GM21447 (cell line): ENCODE results near the gene TAF7.
A peak's percentile ranks its signal among the peaks of the same experiment; 100 is the strongest.
"Not testable (repeated sequence)": the region's sequence is repeated elsewhere in the genome, so short reads cannot be mapped to it uniquely, and the experiment has no call there.

Experiments used
- ATAC-seq: cut with Tn5 transposase; IDR thresholded peaks from one replicate; pipeline ENCODE4 v1.9.1; 2021; ENCODE audit not compliant: unreplicated experiment

TAF7 gene, protein sequence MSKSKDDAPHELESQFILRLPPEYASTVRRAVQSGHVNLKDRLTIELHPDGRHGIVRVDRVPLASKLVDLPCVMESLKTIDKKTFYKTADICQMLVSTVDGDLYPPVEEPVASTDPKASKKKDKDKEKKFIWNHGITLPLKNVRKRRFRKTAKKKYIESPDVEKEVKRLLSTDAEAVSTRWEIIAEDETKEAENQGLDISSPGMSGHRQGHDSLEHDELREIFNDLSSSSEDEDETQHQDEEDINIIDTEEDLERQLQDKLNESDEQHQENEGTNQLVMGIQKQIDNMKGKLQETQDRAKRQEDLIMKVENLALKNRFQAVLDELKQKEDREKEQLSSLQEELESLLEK

DNA sequence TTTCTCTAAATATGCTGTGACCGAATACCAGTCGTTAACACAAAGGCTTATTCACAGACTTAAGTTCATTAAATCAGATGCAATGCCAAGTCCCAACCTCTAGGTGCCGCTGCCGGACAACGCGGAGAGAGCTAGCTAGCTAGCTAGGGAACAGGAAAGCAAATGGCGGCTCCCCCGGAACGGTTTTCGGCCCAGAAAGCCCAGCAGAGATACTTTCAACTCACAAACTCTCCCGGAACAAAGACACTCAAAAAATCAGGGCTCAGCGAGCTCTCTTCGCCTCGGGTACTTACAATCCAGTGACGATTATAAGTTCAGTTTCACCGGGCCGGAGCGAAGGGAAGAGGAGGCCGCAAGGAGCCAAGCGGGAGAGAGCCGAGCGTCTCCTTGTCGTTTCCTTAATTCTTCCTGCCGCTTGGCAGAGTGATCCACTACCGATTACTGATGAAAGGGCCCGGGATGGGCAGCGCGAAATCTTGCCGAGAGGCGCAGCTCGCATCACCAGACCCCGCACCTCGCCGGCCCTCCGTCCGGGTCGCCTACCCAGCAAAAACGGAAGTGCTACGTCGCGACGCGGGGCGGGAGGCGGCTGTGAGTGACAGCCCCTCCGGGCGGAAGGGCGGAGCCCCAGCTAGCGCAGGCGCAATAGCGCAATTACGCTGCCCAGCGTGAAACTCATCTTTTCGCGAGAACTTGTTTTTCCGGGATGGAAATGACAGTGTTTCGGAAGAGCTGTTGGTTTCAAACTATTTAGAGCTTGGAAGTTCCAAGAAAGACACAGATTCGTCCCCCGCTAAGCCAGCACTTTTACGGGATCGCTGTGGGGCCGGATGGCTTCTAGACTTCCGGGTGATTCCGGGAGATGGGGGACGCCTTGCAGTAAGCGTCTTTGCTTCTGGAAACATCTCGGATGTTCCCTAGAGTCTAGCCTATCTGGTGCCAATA, at the start of gene TAF7:
Gene TAF7 (minus strand): TSS at position 560 of the 945 bp plus-strand sequence. CDS start 740 bp downstream, outside the sequence.
- ATAC-seq, result peak; percentile 91

DNA sequence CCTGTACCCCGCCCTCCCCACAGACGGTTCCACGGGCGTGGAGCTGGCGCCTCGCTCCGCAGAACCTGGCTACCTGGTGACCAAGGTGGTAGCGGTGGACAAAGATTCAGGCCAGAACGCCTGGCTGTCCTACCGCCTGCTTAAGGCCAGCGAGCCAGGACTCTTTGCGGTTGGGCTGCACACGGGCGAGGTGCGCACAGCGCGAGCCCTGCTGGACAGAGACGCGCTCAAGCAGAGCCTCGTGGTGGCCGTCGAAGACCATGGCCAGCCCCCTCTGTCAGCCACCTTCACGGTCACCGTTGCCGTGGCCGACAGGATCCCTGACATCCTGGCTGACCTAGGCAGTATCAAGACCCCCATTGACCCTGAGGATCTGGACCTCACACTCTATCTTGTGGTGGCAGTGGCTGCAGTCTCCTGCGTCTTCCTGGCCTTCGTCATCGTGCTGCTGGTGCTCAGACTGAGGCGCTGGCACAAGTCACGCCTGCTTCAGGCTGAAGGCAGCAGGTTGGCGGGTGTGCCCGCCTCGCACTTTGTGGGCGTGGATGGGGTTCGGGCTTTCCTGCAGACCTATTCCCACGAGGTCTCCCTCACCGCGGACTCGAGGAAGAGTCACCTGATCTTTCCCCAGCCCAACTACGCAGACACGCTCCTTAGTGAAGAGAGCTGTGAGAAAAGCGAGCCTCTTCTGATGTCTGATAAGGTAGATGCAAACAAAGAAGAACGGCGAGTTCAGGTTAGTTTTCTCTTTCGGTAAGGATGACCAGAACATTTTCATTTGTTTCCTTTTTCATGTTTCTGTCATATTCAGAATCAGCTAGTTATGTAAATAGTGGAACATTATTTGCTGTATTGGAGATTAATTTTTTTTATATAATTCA, 45.7 kb upstream of the TAF7 start:
- no peak for ATAC-seq

DNA sequence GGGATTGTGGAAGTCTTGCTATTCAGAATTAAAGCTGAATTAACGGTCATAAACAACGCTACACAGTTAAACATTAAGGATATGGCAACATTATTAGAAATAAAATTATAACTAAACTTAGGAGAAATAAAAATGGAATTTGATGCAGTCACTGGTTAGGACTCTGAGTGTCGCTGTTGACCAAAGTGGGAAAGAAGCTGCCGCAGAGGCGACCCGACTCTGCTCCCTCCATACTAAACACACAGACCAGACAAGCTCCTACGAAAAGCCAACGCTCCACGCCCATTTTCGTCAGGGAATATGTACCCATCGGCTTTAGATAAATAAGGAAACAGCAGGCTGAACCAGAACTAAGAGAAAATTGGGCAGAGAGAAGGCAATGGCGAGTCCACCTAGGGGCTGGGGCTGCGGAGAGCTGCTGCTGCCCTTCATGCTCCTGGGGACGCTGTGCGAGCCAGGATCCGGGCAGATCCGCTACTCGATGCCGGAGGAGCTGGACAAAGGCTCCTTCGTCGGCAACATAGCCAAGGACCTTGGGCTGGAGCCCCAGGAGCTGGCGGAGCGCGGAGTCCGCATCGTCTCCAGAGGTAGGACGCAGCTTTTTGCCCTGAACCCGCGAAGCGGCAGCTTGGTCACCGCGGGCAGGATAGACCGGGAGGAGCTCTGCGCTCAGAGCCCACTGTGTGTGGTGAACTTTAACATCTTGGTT, 43.5 kb upstream of the TAF7 start, which contains the start of gene PCDHGA5:
Gene PCDHGA5 (plus strand): TSS at position 211 of the 709 bp plus-strand sequence. CDS start 169 bp downstream, at position 380.
- ATAC-seq, result no peak

DNA sequence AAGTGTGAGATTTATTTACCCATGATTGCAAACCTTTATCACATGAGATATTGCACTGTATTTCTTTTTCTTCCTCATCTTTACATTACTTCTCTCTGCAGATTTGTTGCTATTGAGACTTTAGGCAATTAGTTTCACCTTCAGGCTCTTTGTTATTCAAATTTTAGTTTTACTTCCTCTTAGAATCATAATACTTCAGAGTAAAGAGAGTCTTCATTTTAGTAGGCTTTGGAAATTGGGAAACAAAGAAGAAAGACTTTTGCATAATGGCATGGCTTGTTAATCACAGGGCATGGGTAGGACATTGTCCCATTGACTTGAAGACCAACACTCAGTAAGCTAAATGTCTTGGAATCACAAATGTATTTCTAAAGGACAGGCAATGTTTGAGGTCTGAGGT, 42.1 kb upstream of the TAF7 start:
- no peak for ATAC-seq

DNA sequence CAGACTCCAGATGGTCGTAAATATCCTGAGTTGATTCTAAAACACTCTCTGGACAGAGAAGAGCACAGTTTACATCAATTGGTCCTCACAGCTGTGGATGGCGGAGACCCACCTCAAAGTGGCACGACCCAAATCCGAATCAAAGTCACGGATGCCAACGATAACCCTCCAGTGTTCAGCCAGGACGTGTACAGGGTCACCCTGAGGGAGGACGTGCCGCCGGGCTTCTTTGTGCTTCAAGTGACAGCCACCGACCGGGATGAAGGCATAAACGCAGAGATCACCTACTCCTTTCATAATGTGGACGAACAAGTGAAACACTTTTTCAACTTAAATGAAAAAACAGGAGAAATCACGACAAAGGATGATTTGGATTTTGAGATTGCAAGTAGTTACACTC, 40.1 kb upstream of the TAF7 start:
- no peak for ATAC-seq

DNA sequence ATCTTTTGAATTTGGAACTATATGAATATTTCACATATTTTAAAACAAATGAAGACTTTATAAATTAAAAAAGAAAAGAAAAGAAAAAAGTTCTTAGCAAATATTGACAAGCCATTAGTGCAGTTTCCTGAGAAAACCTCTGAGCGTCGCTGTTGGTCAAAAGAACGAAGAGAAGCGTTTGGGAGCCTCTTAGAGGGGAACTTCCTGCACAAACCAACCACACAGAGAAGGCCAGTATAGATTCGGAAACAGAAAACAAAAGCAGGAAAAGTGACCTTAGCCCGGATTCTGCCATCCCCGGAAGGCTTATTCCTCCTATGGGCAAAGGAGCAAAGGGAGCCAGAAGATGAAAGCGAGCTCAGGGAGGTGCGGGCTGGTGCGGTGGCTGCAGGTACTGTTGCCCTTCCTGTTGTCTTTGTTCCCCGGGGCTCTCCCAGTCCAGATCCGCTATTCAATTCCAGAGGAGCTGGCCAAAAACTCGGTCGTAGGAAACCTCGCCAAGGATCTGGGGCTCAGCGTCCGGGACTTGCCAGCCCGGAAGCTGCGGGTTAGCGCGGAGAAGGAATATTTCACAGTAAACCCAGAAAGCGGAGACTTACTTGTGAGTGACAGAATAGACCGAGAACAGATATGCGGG, 39.3 kb upstream of the TAF7 start, which contains the start of gene PCDHGB2:
Gene PCDHGB2 (plus strand): TSS at position 205 of the 637 bp plus-strand sequence. CDS start 142 bp downstream, at position 347.
- no peak for ATAC-seq

DNA sequence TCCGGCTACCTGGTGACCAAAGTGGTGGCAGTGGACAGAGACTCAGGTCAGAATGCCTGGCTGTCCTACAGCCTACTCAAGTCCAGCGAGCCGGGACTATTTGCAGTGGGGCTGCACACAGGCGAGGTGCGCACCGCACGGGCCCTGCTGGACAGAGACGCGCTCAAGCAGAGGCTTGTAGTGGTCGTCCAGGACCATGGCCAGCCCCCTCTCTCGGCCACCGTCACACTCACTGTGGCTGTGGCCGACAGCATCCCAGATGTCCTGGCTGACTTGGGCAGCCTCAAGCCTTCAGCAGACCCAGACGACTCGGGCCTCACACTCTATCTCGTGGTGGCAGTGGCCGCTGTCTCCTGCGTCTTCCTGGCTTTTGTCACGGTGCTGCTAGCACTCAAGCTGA, 36.4 kb upstream of the TAF7 start:
- no peak for ATAC-seq

DNA sequence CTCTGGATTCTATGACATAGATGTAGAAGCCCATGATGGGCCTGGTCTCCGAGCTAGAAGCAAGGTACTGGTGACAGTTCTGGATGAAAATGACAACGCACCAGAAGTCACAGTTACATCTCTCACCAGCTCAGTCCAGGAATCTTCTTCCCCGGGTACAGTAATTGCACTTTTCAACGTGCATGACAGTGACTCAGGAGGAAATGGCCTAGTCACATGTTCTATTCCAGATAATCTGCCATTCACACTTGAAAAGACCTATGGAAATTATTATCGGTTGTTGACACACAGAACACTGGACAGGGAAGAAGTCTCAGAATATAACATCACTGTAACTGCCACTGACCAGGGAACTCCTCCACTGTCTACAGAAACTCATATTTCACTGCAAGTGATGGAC, 35.5 kb upstream of the TAF7 start:
- no peak for ATAC-seq

DNA sequence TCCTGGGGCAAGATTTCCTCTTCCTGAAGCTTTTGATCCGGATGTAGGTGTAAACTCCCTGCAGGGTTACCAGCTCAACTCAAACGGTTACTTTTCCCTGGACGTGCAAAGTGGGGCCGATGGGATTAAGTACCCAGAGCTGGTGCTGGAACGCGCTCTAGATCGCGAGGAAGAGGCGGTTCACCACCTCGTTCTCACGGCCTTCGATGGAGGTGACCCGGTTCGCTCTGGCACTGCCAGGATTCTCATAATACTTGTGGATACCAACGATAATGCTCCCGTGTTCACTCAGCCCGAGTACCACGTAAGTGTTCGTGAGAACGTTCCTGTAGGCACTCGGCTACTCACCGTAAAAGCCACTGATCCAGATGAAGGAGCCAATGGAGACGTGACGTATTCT, 35.1 kb upstream of the TAF7 start:
- no peak for ATAC-seq

DNA sequence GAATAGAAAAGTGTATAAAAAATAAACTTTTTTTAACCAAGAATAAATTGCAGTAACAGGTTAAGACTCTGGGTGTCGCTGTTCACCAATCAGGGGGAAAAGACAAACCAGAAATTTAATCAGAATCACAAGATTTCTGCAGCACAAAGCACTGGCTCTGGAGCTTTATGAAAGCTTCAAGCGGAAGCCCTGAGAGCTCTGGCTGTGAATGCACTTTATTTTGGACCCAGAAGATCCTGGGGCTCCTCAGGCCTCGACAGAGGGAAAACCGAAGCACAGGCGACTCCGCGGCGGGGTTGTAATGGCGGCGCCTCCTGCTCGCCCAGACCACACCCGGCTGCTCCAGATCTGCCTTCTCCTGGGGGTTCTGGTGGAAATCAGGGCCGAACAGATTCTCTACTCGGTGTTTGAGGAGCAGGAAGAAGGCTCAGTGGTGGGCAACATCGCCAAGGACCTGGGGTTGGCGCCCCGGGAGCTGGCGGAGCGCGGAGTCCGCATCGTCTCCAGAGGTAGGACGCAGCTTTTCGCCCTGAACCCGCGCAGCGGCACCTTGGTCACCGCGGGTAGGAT, 34.4 kb upstream of the TAF7 start, which contains the start of gene PCDHGA4:
Gene PCDHGA4 (plus strand): TSS at position 122 of the 570 bp plus-strand sequence. CDS start 87 bp downstream, at position 209.
- no peak for ATAC-seq

DNA sequence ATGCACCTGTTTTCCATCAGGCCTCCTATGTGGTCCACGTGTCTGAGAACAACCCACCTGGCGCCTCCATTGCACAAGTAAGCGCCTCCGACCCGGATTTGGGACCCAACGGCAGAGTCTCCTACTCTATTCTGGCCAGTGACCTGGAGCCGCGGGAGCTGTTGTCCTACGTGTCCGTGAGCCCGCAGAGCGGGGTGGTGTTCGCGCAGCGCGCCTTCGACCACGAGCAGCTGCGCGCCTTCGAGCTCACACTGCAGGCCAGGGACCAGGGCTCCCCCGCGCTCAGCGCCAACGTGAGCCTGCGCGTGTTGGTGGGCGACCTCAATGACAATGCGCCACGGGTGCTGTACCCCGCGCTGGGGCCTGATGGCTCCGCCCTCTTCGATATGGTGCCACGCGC, 31.0 kb upstream of the TAF7 start:
- ATAC-seq, result no peak

DNA sequence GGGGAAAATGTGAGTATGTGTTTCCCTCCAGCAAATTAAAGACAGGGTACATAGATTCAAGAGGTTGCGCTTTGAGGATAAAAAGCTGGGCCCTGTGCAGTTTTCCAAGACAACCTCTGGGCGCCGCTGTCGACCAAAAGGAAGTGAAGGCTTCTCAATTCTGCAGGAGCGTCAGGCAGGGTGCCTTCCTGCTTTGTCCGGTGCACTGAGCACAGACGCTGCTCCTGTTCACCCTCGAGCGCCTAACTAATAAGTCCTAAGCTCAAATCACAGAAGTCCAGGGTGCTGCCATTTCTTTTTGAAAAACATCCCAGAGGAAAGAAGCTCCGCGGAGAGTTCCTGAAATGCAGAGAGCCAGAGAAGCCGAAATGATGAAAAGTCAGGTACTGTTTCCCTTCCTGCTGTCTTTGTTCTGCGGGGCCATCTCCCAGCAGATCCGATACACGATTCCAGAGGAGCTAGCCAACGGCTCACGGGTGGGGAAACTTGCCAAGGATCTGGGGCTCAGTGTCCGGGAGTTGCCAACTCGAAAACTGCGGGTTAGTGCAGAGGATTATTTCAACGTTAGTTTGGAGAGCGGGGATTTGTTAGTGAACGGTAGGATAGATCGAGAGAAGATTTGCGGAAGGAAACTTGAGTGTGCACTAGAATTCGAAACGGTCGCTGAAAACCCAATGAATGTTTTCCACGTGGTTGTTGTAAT, 29.5 kb upstream of the TAF7 start, which contains the start of gene PCDHGB1:
Gene PCDHGB1 (plus strand): TSS at position 183 of the 703 bp plus-strand sequence. CDS start 162 bp downstream, at position 345.
- ATAC-seq, result no peak

DNA sequence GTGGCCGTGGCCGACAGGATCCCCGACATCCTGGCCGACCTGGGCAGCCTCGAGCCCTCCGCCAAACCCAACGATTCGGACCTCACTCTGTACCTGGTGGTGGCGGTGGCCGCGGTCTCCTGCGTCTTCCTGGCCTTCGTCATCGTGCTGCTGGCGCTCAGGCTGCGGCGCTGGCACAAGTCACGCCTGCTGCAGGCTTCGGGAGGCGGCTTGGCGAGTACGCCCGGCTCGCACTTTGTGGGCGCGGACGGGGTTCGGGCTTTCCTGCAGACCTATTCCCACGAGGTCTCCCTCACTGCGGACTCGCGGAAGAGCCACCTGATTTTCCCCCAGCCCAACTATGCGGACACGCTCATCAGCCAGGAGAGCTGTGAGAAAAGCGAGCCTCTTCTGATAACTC, 25.4 kb upstream of the TAF7 start:
- not testable (repeated sequence) for ATAC-seq

DNA sequence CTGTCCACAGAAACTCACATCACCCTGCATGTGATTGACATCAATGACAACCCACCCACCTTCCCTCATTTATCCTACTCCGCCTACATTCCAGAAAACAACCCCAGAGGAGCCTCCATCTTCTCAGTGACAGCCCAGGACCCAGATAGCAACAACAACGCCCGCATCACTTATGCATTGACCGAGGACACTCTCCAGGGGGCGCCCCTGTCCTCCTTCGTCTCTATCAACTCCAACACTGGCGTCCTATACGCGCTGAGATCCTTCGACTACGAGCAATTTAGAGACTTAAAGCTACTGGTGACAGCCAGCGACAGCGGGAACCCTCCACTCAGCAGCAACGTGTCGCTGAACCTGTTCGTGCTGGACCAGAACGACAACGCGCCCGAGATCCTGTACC, 24.7 kb upstream of the TAF7 start:
- no peak for ATAC-seq

DNA sequence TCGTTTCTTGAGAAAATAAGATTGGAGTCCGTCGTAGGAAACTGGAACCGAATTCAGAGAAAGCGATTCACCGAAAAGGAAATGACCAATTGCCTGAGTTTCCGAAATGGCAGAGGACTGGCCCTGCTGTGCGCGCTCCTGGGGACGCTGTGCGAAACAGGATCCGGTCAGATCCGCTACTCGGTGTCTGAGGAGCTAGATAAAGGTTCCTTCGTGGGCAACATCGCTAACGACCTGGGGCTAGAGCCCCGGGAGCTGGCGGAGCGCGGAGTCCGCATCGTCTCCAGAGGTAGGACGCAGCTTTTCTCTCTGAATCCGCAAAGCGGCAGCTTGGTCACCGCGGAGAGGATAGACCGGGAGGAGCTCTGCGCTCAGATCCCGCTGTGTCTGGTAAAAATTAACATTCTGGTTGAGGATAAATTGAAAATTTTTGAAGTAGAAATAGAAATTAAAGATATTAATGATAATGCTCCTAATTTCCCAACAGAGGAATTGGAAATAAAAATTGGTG, 23.4 kb upstream of the TAF7 start:
- ATAC-seq, result no peak

DNA sequence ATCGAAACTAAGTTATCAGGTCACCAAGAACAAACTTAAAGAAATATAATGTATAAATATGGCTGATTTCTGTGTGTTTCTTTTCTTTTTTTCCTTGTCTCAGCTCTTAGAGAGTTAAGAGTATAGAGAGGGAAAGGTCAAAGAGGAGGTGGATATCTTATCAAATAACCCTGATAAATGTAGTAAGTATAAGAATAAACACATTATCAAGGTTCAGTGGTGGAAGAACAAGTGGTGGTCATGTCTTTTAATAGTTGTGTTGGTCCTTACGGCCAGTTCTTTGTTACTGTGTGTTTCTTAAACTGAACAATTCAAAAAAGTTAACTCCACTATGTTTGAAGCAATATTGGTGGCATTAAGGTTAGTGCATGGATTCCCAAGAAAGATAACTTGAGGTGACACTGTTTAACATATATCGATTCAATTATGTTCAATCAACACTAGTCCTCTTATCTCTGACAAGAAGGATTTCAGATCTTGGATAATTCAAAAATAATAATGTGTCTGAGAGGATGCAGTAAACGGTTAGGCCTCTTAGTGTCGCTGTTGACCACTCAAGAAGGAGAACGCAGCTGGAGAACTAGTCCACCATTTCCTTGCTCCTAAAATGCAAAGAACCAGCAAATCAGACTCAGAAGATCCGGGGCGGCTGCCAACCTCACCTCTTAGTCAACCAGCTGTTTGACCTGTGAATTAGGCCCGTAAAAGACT, 22.8 kb upstream of the TAF7 start, which contains the start of gene PCDHGA3:
Gene PCDHGA3 (plus strand): TSS at position 588 of the 711 bp plus-strand sequence. CDS start 205 bp downstream, outside the sequence.
- no peak for ATAC-seq

DNA sequence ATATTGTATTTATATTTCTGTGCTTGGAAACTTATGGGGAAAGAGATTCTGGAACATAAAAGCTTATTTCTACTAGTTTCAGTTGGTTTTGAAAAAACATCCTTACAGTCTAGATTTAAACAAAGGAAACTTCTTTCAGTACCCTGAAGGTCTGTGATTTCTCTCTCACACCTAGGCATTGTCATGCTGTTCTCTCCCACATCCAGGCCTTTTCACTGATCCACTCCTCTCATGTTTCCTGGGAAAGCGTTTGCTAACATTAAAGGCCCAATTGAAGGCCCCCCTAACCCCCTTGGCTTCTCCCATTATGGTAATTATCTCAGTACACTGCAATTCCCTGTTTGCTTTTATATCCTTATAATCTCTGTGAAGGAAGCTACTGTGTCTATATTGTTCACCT, 22.2 kb upstream of the TAF7 start:
- no peak for ATAC-seq
